T47D (cell line): ENCODE results near the gene GPR17.

Source experiments
- DNase-seq, 2 experiments: peaks; one replicate each; pipeline versions ENCODE4 v3.0.0 to v3.0.0-alpha.2; 2011 to 2012; ENCODE audit warnings: low read depth in 1 of 2, low spot score in 1 of 2
- JUND ChIP-seq: IDR thresholded peaks from 2 replicates; pipeline ENCODE4 v1.6.1; 2012; ENCODE audit warnings: low read depth
- in situ Hi-C: cut with HindIII; loops from 2 replicates; pipeline ENCODE4 v1.10.0; 2016; ENCODE audit warnings: low sequenced_read_pairs, low pct_unique_long_range_greater_than_20kb

GPR17 gene

DNA sequence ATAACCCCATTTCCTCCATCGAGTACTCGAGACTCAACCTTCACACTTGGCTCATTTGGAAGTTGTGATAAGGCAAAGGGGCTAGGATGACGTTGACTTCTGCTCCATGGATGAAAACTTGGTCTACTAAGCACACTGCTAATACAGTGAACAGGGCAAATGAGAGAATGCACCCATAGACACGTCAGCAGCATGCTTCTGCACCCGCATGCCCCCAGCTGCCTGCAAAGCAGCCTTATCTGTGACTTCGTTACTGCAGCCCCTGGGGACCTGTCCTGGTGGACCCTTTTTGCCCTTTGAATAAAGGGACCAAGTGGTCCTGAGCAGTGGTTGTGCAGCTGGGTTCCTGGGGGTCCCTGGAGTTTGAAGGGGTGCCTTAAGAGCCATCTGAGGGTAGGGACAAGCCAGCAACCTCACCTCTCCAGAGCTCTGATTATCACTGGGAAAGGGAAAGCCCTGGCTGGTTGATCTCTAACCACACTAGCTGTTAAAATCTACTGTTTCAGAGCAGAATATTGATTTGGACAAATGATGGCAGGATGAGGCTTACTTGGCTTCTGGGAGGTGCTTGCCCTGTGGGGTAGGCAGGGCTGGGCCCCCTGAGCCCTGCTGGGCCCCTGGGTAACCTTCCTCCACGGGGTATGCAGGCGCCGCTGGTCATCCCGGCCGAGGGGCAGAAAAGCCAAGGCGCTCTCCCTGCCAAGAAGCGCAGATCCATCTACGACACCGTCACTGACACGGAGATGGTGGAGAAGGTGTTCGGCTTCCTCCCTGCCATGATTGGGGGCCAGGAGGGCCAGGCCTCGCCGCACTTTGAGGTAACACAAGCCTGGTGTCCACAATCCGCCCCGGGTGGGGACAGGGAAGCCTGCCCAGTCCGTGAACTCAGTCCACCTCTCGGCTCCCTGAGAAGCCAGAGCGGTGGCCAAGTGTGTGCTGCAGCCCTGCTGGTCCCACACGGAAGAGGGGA, 37.6 kb upstream of the GPR17 start:
- in situ Hi-C loops = no loop called here
- no peak for DNase-seq
- no peak for TF ChIP-seq JUND

- in situ Hi-C loops = no loop called here
- no peak for TF ChIP-seq JUND
- DNase-seq = no peak
Measured at GRCh38 chr2:127609031-127609751, 36.8 kb upstream of the GPR17 start.

DNA sequence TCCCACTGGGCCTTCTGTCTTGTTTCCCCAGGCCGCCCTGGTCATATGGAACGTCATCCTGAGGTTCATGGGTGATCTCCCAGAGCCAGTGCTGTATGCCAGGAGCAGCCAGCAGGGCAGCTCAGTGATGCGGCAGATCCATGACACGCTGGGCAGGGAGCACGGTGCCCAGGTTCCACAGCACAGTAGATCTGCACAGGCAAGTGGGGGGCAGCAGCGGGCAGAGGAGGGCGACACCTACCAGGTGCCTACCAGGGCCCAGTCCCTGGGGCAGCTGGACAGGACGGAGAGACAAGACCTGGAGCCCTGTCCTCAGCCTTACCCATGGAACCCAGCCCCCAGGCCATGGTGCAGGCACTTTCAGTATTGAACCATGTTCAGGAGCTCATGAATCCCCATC, 36.1 kb upstream of the GPR17 start:
- in situ Hi-C loops = no loop called here
- no peak for DNase-seq
- no peak for TF ChIP-seq JUND

DNA sequence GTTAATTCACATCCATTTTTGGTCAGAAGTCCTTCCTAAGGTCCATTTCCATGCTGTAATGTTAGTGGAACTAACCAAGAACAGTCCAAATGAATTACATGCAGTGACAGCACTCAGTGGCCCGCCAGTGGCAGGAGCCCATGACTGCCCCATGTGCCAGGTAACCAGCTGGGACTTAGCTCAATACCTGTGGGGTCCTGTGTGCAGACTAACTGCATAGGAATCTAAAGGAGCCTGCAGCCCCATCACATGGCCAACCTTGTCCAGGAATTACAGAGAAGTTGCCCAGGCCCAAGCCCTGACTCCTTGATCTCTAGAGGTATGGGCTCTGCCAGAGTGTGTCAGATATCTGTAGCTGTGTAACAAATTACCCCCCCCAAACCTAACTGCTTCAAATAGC, 35.4 kb upstream of the GPR17 start:
- no peak for TF ChIP-seq JUND
- no peak for DNase-seq
- in situ Hi-C loops = no loop called here

- no peak for DNase-seq
Measured at GRCh38 chr2:127611076-127611925, 34.7 kb upstream of the GPR17 start.

DNA sequence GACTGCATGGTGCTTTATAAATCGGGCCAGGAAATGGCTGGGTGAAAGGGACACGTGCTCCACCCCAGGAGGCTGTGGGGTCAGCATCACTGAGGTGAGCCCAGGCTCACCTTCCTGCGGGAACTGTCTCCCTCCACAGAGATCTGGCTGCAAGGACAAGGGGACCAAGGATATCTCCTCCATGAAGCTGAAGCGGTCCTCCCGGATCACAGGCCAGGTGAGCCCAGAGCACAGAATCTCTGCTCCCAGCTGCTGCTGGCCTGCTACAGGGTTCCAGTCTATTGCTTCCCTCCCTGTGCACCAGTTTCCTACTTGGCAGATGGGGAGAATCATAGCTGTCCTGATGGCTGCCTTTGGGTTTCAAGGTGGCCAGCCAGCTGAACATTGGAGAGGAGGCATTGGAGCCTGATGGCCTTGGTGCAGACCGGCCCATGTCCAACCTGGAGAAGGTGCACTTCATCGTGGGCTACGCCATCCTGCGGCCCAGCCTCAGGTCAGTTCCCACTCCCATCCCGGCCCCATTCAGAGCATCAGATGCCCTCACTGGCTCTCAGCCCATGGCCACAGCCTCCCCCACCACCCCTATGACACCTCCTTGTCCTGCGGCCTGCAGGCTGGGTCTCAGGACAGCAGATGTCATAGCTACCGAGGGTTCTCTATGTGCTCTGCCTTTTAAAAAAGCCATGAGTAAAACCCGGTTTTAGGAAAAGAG, 33.7 kb upstream of the GPR17 start:
- in situ Hi-C loops = no loop called here
- DNase-seq = no peak
- TF ChIP-seq JUND = no peak

More at GRCh38 chr2:127611076-127611925, 34.7 kb upstream of the GPR17 start:
- no peak for TF ChIP-seq JUND
- in situ Hi-C loops = no loop called here

- DNase-seq = no peak
- TF ChIP-seq JUND = no peak
- in situ Hi-C loops = no loop called here
Measured at GRCh38 chr2:127614246-127614645, 31.7 kb upstream of the GPR17 start.

DNA sequence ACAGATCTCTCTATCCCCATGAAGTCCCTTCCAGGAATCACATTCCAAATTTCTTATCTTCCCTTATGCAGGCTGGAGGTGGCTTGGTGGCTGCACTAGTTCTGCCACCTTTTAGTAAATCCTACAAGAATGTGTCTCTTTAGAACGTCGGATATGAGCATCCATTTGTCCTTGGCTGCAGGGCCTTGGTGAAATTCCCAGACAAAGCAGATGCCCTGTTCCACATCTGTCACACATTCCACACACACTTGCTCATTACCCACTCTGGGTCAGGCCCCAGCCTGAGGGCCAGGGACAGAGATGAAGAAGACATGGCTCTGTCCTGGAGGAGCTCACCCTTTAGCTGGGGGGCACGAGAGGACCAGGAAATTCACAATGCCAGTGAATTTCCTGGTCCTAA, 31.2 kb upstream of the GPR17 start:
- DNase-seq = peak in 1 of 2 experiments; percentile 3
- TF ChIP-seq JUND = no peak
- in situ Hi-C loops = no loop called here

DNA sequence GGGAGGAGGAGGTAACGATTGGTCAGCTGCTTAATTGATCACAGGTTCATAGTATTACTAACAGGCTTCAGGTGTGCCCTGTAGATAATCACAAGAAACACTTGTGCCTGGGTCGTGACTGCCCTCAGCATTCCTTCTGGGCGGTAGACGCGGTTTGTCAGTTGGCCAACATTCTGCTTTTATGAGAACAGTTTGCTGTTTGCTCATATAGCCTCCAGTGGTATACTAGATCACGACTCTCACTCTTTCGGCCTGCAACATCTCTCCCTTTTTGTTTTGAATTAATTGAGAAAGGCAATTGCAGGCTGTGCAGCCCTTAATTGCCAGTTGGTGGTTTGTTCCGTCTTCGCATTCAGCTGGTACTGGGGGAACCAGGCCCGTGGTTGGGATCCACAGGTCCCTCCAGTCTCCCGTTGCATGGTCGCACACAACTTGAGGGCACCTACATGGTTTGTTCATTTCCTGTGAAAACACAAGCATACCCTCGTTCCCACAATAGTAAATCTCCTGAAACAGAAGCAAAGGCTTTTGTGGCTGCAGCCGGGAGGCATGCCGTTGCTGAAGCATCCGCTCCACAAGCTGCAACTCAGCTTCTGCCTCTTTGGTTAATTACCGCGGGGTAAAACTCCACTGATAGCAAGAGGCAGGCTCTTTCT, 30.3 kb upstream of the GPR17 start:
- peak in 1 of 2 experiments; percentile 64 for DNase-seq
- in situ Hi-C loops = no loop called here
- TF ChIP-seq JUND = no peak

GRCh38 chr2:127618551-127619202, 27.3 kb upstream of the GPR17 start:
- in situ Hi-C loops = no loop called here
- no peak for DNase-seq
- no peak for TF ChIP-seq JUND

DNA sequence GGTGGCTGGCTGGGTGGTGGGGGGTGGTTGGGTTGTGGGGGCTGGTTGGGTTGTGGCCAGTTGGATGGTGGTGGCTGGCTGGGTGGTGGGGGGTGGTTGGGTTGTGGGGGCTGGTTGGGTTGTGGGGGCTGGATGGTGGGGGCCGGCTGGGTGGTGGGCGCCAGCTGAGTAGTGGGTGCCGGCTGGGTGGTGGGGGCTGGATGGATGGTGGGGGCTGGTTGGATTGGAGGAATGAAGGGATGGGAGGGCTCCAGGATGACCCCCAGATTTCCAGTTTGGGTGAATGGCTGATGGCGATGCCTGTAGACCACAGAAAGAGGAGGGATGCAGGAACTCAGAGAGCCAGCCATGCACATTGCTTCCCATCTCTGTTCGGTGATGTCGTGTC, 26.8 kb upstream of the GPR17 start:
- DNase-seq = no peak
- in situ Hi-C loops = no loop called here
- no peak for TF ChIP-seq JUND
